C4-2B (cell line): ENCODE results near the gene ZNF366.

Experiments
- ZFX ChIP-seq: fragments of 450-650 bp; IDR thresholded peaks from 2 replicates; pipeline ENCODE4 v1.6.1; 2017
- TF ChIP-seq, protein P1 (sequence below): fragments of 450-650 bp; conservative IDR thresholded peaks from 2 replicates; pipeline ENCODE4 v1.5.1; 2017; ENCODE audit warnings: mild to moderate bottlenecking

GRCh38 chr5:72454996-72455395, 52.2 kb downstream of the ZNF366 start:
- TF ChIP-seq, protein P1, sequence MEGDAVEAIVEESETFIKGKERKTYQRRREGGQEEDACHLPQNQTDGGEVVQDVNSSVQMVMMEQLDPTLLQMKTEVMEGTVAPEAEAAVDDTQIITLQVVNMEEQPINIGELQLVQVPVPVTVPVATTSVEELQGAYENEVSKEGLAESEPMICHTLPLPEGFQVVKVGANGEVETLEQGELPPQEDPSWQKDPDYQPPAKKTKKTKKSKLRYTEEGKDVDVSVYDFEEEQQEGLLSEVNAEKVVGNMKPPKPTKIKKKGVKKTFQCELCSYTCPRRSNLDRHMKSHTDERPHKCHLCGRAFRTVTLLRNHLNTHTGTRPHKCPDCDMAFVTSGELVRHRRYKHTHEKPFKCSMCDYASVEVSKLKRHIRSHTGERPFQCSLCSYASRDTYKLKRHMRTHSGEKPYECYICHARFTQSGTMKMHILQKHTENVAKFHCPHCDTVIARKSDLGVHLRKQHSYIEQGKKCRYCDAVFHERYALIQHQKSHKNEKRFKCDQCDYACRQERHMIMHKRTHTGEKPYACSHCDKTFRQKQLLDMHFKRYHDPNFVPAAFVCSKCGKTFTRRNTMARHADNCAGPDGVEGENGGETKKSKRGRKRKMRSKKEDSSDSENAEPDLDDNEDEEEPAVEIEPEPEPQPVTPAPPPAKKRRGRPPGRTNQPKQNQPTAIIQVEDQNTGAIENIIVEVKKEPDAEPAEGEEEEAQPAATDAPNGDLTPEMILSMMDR, result no peak
- no peak for TF ChIP-seq ZFX
